Stomach (tissue), 9 donors: ENCODE measurements around the gene APPL1. TPM values are rescaled to one million over a fixed set of nuclear protein-coding genes. Genes with fewer than 3 reads are reported as not detected.

ENCODE experiments used
- DNase-seq, 2 donors: peaks; one replicate each; pipeline versions ENCODE4 v3.0.0 to v3.0.0-alpha.2; 2013 to 2019
- H3K27ac ChIP-seq, 5 donors: fragments of 200-600 bp in 4 of 5; sonication (generic) in 4 of 5; one replicate each; pipeline ENCODE4 v1.5.1; 2013 to 2019; ENCODE audit warnings: mild to moderate bottlenecking in 1 of 5, moderate library complexity in 1 of 5
- H3K27me3 ChIP-seq, 3 donors: fragments of 200-600 bp; sonication (generic); one replicate each; pipeline ENCODE4 v1.5.1; 2017 to 2019; ENCODE audit warnings: mixed run types in 1 of 3
- H3K36me3 ChIP-seq, 4 donors: fragments of 200-600 bp; sonication (generic); 1 replicate in 3 of 4; 2 replicates in 1 of 4; pipeline ENCODE4 v1.5.1; 2016 to 2019
- H3K4me1 ChIP-seq, 4 donors: fragments of 200-600 bp; sonication (generic); one replicate each; pipeline ENCODE4 v1.5.1; 2016 to 2019
- H3K4me3 ChIP-seq, 4 donors: fragments of 200-600 bp; sonication (generic) in 3 of 4; one replicate each; pipeline ENCODE4 v1.5.1; 2016 to 2019; ENCODE audit warnings: mild to moderate bottlenecking in 1 of 4
- H3K9me3 ChIP-seq, 4 donors: fragments of 200-600 bp; sonication (generic); one replicate each; pipeline ENCODE4 v1.5.1; 2016 to 2019
- EP300 ChIP-seq: sonication (generic); formaldehyde crosslinking; IDR thresholded peaks from one replicate; pipeline ENCODE4 v1.6.1; 2017; ENCODE audit warnings: antibody characterized with exemption
- POLR2A ChIP-seq, 4 donors: fragments of 450-650 bp; IDR thresholded peaks; one replicate each; pipeline ENCODE4 v1.6.1; 2016; ENCODE audit warnings: antibody characterized with exemption in 4 of 4, control low read depth in 2 of 4, mild to moderate bottlenecking in 1 of 4, moderate library complexity in 1 of 4
- POLR2AphosphoS5 ChIP-seq, 3 donors: sonication (generic); formaldehyde crosslinking; IDR thresholded peaks; one replicate each; pipeline ENCODE4 v1.6.1; 2016; ENCODE audit warnings: antibody characterized with exemption in 3 of 3
- WGBS, 5 donors: extraction: QIAGEN DNeasy Blood & Tissue Kit in 3 of 5; methylation state at CpG; one replicate each; pipeline versions ENCODE4 v1.1.5 to v1.1.7; 2013 to 2018; 5-methylcytosine and 5-hydroxymethylcytosine counted together
- intact Hi-C: fragments of 100-400 bp; cut with DNase I; formaldehyde crosslinking; loops from one replicate; pipeline ENCODE4 v1.15.1; 2023; ENCODE audit warnings: low total_unique reads
- polyA plus RNA-seq, 3 donors: library from polyadenylated mRNA; stranded (reverse); fragments of 200-250 nt; gene quantifications; one replicate each; pipeline ENCODE4 v1.2.3, GENCODE V29; 2013
- total RNA-seq, 5 donors: library from RNA; depleted of rRNA; stranded (reverse); fragments of >200 nt; gene quantifications; one replicate each; pipeline versions ENCODE4 v1.1.0 to v1.2.3, GENCODE V29; 2014 to 2016
- TF ChIP-seq, protein P1 (sequence below), 7 experiments: fragments of 450-650 bp in 4 of 7; fragments of 200-600 bp in 3 of 7; sonication (generic) in 3 of 7; IDR thresholded peaks; one replicate each; pipeline ENCODE4 v1.5.1; 2016 to 2019; ENCODE audit warnings: antibody characterized with exemption in 7 of 7, control low read depth in 2 of 7, mild to moderate bottlenecking in 1 of 7
- donor health status: healthy with polysubstance abuse.
- donor health status: Bipolar disorder and iron deficiency.
- donor health status: healthy.

The APPL1 gene
- total and polyA plus RNA-seq, 8 donors: 7.5 to 84.3 (median 25.7) TPM

DNA sequence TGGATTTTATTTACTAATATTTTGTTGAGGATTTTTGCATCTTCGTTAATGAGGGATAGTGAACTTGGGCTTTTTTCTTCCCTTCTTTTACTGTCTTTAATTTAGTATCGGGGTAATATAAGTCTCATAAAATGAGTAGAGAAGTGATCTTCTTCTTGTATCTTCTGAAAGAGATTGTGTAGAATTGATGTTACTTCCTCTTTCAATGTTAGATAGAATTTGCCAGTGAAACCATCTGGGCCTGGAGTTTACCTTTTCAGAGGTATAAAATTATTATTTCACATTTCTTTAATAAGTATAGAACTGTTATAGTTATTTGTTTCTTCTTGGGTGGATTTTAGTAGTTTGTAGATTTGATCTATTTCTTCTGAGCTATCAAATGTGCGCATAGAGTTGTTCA is 35.5 kb upstream of the APPL1 start:
- Histone ChIP-seq H3K9me3 (no peaks in the 10 kb centered on the region), H3K27me3 (peaks cover 0 to 20% (median 0%) of the 10 kb centered on the region in 3 donors), H3K4me3 (no peak overlapping the region), H3K36me3 (no peaks in the 10 kb centered on the region), H3K27ac (no peak overlapping the region), H3K4me1 (no peaks in the 10 kb centered on the region)
- TF ChIP-seq POLR2AphosphoS5 (IDR thresholded peaks at IDR 0.05) (no peak), EP300 (no peak), POLR2A (IDR thresholded peaks at IDR 0.05) (no peak)
- TF ChIP-seq, protein P1, sequence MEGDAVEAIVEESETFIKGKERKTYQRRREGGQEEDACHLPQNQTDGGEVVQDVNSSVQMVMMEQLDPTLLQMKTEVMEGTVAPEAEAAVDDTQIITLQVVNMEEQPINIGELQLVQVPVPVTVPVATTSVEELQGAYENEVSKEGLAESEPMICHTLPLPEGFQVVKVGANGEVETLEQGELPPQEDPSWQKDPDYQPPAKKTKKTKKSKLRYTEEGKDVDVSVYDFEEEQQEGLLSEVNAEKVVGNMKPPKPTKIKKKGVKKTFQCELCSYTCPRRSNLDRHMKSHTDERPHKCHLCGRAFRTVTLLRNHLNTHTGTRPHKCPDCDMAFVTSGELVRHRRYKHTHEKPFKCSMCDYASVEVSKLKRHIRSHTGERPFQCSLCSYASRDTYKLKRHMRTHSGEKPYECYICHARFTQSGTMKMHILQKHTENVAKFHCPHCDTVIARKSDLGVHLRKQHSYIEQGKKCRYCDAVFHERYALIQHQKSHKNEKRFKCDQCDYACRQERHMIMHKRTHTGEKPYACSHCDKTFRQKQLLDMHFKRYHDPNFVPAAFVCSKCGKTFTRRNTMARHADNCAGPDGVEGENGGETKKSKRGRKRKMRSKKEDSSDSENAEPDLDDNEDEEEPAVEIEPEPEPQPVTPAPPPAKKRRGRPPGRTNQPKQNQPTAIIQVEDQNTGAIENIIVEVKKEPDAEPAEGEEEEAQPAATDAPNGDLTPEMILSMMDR (IDR thresholded peaks at IDR 0.05): no peak
- intact Hi-C loops: no loop called here
- WGBS, 5 donors: 91 to 96% (median 92%) methylated on average over 3 of the region's 3 CpGs
- DNase-seq: no peak

DNA sequence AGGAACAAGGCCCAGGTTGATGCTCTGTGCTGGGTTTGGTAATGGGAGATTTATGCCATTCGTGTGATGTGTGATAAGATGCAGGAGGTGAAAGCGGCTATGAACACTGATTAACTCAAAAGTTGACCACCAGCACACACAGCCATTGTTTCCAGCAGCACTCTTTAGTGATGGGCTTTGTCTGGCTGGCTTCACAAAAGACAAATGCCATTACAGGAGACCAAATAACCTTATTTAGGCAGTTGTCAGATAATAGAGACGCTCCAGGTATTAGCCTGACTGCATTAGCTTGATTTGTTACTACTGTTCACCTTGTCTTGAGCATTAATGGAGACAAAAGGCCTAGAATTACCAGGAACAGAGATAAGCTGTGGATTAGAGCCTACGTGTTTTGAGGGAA is 32.9 kb upstream of the APPL1 start:
- TF ChIP-seq POLR2AphosphoS5 (IDR thresholded peaks at IDR 0.05) (no peak), POLR2A (IDR thresholded peaks at IDR 0.05) (no peak), EP300 (no peak)
- TF ChIP-seq, protein P1 (IDR thresholded peaks at IDR 0.05): no peak
- DNase-seq: no peak
- no peak overlapping the region for H3K27ac ChIP-seq
- no peaks in the 10 kb centered on the region for H3K36me3 ChIP-seq
- H3K4me3 ChIP-seq: no peak overlapping the region
- H3K4me1 ChIP-seq: no peaks in the 10 kb centered on the region
- WGBS, 5 donors: 69 to 81% (median 78%) methylated on average over 4 of the region's 4 CpGs
- intact Hi-C loops: no loop called here
- H3K27me3 ChIP-seq: peaks cover 0 to 23% (median 0%) of the 10 kb centered on the region in 3 donors
- H3K9me3 ChIP-seq: no peaks in the 10 kb centered on the region

DNA sequence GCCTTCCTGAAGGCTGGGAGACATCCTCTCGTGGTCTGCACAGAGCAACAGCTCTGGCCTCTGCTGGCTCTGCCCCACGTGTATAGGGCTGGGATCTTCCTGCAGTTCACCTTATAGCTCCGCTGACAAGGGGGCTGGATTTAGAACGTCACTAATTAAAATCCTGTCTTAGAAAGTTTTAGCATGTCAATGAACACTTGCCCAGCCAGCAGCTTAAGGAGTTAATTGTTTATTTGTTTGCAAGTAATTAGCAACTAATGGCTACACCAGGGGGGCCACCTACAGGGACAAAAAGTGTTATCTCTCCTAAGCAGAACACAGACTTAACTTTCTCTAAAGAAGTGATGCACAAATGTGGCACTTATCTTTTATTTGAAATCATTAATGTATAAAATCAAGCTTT is 27.6 kb upstream of the APPL1 start, which contains the start of gene HESX1:
HESX1 (minus strand) TSS at position 84 of the 403 bp plus-strand sequence; CDS start at position 24, 60 bp downstream.
- 55 to 67% (median 63%) methylated on average over 4 of the region's 4 CpGs for WGBS, 5 donors
- no peaks in the 10 kb centered on the region for H3K36me3 ChIP-seq
- no peak within 1 kb of the TSS for H3K4me3 ChIP-seq
- H3K9me3 ChIP-seq: no peaks in the 10 kb centered on the region
- no peak within 1 kb of the TSS for H3K27ac ChIP-seq
- H3K4me1 ChIP-seq: no peaks in the 10 kb centered on the region
- intact Hi-C loops: no loop called here
- DNase-seq: no peak
- TF ChIP-seq POLR2AphosphoS5 (IDR thresholded peaks at IDR 0.05) (no peak), EP300 (no peak), POLR2A (IDR thresholded peaks at IDR 0.05) (no peak)
- TF ChIP-seq, protein P1 (IDR thresholded peaks at IDR 0.05): no peak
- peaks cover 0 to 12% (median 0%) of the 10 kb centered on the region in 3 donors for H3K27me3 ChIP-seq

DNA sequence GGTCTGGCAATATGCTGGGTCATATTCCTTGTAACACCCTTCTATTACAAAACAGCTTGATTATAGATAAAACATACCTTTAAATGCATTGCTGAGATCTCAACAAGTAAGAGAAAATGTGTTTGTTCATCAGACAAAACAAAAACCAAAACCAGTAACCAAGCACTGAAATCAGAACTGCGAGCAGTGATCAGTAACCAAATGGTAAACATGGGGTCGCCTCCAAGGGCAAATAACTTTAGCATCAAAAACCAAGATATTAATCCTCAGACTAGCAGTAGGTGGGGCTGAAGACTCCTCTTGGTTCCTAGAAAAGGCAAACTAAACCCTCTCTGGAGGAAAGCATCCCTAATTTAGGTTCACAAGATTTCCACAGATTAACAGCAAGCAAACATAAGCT is 21.1 kb upstream of the APPL1 start:
- intact Hi-C loops: no loop called here
- no peak for TF ChIP-seq POLR2AphosphoS5 (IDR thresholded peaks at IDR 0.05)
- no peak for TF ChIP-seq EP300
- 61 to 88% (median 81%) methylated on average over 2 of the region's 2 CpGs for whole genome bisulfite sequencing, 5 donors
- DNase-seq: no peak
- Histone ChIP-seq H3K27ac (no peak overlapping the region), H3K27me3 (no peaks in the 10 kb centered on the region), H3K9me3 (no peaks in the 10 kb centered on the region), H3K36me3 (no peaks in the 10 kb centered on the region), H3K4me1 (no peaks in the 10 kb centered on the region), H3K4me3 (no peak overlapping the region)

DNA sequence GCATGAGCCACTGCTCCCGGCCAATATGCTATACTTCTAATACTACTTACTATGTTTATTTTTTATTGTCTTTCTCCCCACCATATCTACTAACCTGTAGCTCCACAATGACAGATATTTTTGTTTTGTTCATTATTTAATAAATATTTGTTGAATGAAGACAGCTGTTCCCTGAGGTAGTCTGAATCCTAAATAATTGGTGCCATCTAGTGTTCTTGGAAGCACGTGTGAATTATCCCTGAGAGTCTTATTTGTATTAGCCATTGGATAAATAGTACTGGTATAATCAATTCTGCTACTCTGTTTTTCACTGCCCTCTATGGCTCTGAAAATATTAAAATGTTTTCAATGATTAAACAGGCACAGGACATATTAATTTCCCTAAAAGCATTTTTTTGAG is 5.6 kb upstream of the APPL1 start:
- no peak overlapping the region for H3K4me3 ChIP-seq
- 38 to 51% (median 42%) methylated on average over 2 of the region's 2 CpGs for WGBS, 5 donors
- intact Hi-C loops: no loop called here
- H3K27ac ChIP-seq: no peak overlapping the region
- peak in 1 of 2 donors; percentile 49 for DNase-seq
- H3K4me1 ChIP-seq: peaks cover 4 to 15% (median 6%) of the 10 kb centered on the region in 4 donors
- no peaks in the 10 kb centered on the region for H3K9me3 ChIP-seq
- no peaks in the 10 kb centered on the region for H3K27me3 ChIP-seq
- TF ChIP-seq POLR2AphosphoS5 (IDR thresholded peaks at IDR 0.05) (no peak), EP300 (no peak)
- TF ChIP-seq, protein P1 (IDR thresholded peaks at IDR 0.05): peak in 2 of 7 experiments; percentile 5 to 20
- H3K36me3 ChIP-seq: no peaks in the 10 kb centered on the region
